ENCODE results near the gene RANBP9. TPM values are rescaled to one million over a fixed set of nuclear protein-coding genes. Genes with fewer than 3 reads are reported as not detected.

RANBP9 gene
- total RNA-seq, 2 donors from 2014 or later: 14.3 to 26.7 TPM

DNA sequence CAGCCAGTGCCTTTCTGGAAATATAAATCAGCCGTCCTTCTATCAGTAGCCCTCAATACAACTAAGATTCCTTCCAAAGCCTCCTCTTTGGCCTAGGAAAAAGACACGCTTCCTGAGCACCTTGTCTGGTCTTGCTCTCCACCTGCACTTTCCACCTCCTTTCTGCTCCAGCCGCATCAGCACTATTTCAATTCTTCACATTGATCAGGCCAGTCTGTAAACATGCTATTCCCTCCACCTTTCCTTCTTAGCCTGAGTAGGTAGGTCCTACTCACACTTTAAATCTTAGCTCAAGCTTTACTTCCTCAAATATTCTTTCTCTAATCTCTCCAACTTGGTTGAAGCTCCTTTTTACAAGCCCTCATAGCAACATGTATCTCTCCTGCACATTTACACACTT lies 11.4 kb downstream of the RANBP9 start:
- no peak overlapping the region for H3K4me3 ChIP-seq
- H3K4me1 ChIP-seq: peaks cover 35% of the 10 kb centered on the region
- H3K9me3 ChIP-seq: no peaks in the 10 kb centered on the region
- no peaks in the 10 kb centered on the region for H3K36me3 ChIP-seq (replicated peaks in 1 of 2; ENCODE audit: insufficient read depth in 1 of 2, low read depth in 2 of 2)
- TF ChIP-seq, protein P1, sequence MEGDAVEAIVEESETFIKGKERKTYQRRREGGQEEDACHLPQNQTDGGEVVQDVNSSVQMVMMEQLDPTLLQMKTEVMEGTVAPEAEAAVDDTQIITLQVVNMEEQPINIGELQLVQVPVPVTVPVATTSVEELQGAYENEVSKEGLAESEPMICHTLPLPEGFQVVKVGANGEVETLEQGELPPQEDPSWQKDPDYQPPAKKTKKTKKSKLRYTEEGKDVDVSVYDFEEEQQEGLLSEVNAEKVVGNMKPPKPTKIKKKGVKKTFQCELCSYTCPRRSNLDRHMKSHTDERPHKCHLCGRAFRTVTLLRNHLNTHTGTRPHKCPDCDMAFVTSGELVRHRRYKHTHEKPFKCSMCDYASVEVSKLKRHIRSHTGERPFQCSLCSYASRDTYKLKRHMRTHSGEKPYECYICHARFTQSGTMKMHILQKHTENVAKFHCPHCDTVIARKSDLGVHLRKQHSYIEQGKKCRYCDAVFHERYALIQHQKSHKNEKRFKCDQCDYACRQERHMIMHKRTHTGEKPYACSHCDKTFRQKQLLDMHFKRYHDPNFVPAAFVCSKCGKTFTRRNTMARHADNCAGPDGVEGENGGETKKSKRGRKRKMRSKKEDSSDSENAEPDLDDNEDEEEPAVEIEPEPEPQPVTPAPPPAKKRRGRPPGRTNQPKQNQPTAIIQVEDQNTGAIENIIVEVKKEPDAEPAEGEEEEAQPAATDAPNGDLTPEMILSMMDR (IDR thresholded peaks at IDR 0.05): no peak
- TF ChIP-seq POLR2A (IDR thresholded peaks at IDR 0.05): no peak
- ATAC-seq (no peak), DNase-seq (no peak)
- no peaks in the 10 kb centered on the region for H3K27me3 ChIP-seq
- WGBS, 2 donors: 67 to 72% methylated on average over 3 of the region's 3 CpGs
- intact Hi-C loops (cut with DNase I): no loop called here
- no peak overlapping the region for H3K27ac ChIP-seq

- H3K4me1 ChIP-seq: peaks cover 22% of the 10 kb centered on the region
- 91 to 95% methylated on average over 5 of the region's 5 CpGs for WGBS, 2 donors
- no peak for DNase-seq
Observed at GRCh38 chr6:13698715-13699114, 12.9 kb downstream of the RANBP9 start.

DNA sequence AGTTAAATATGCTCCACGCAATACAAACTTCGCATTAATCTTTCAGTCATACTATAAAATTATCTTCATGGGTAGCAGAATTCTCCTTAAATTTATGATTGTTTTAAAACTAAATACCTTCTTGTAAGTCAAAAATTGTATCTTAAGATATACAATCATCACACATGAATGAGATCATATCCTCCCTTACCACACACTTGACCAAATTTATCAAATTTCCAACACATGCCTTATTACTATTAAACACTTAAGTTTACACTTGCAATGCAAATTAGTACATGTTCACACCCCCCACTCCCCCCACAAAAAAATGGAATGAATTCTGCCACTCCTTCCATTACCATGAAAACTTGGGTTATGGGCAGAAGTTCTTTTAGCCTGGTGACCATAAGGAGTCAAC lies 13.8 kb downstream of the RANBP9 start:
- H3K9me3 ChIP-seq: no peaks in the 10 kb centered on the region
- H3K27ac ChIP-seq: no peak overlapping the region
- WGBS, 2 donors: 89 to 95% methylated on average over 2 of the region's 2 CpGs
- no peaks in the 10 kb centered on the region for H3K36me3 ChIP-seq (replicated peaks in 1 of 2; ENCODE audit: insufficient read depth in 1 of 2, low read depth in 2 of 2)
- H3K4me1 ChIP-seq: peaks cover 13% of the 10 kb centered on the region
- TF ChIP-seq, protein P1 (IDR thresholded peaks at IDR 0.05): no peak
- TF ChIP-seq POLR2A (IDR thresholded peaks at IDR 0.05): no peak
- DNase-seq (no peak), ATAC-seq (no peak)
- no peaks in the 10 kb centered on the region for H3K27me3 ChIP-seq
- intact Hi-C loops (cut with DNase I): no loop called here
- H3K4me3 ChIP-seq: no peak overlapping the region

More at GRCh38 chr6:13698715-13699114, 12.9 kb downstream of the RANBP9 start:
- TF ChIP-seq, protein P1 (IDR thresholded peaks at IDR 0.05): no peak
- TF ChIP-seq POLR2A (IDR thresholded peaks at IDR 0.05): no peak
- no peaks in the 10 kb centered on the region for H3K27me3 ChIP-seq
- H3K9me3 ChIP-seq: no peaks in the 10 kb centered on the region
- intact Hi-C loops (cut with DNase I): no loop called here
- no peak overlapping the region for H3K27ac ChIP-seq
- no peak overlapping the region for H3K4me3 ChIP-seq
- H3K36me3 ChIP-seq (replicated peaks in 1 of 2; ENCODE audit: insufficient read depth in 1 of 2, low read depth in 2 of 2): no peaks in the 10 kb centered on the region
- ATAC-seq: no peak

DNA sequence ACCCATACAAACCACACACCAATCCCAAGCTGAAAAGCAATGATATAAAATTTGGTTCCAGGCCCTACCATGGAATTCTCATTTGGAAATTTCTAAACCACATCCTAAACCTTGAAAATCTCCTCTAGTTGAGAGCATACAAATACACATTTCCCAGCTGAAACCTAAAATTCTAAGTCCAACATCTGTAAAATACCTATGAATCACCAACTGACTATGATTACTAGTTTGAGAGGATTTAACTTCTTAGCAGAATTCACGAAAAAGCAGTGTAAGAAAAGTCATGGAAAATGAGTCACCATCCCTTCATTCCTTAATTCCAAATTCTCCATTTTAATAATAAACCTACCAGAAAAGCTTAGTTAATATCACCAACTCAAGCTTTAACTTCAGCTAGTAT lies 15.4 kb downstream of the RANBP9 start:
- Histone ChIP-seq H3K27ac (no peak overlapping the region), H3K36me3 (replicated peaks in 1 of 2; ENCODE audit: insufficient read depth in 1 of 2, low read depth in 2 of 2) (no peaks in the 10 kb centered on the region), H3K4me3 (no peak overlapping the region), H3K4me1 (peaks cover 2% of the 10 kb centered on the region), H3K9me3 (no peaks in the 10 kb centered on the region), H3K27me3 (no peaks in the 10 kb centered on the region)
- DNase-seq: no peak
- TF ChIP-seq POLR2A (IDR thresholded peaks at IDR 0.05): no peak
- TF ChIP-seq, protein P1 (IDR thresholded peaks at IDR 0.05): no peak
- WGBS, 2 donors: 84 to 92% methylated on average over 1 of the region's 1 CpG
- intact Hi-C loops (cut with DNase I): no loop called here
- no peak for ATAC-seq

- no peaks in the 10 kb centered on the region for H3K9me3 ChIP-seq
- ATAC-seq (no peak), DNase-seq (no peak)
- intact Hi-C loops (cut with DNase I): no loop called here
- no peaks in the 10 kb centered on the region for H3K36me3 ChIP-seq (replicated peaks in 1 of 2; ENCODE audit: insufficient read depth in 1 of 2, low read depth in 2 of 2)
- no peak overlapping the region for H3K4me3 ChIP-seq
- 61 to 71% methylated on average over 1 of the region's 1 CpG for WGBS, 2 donors
- H3K27ac ChIP-seq: no peak overlapping the region
- no peaks in the 10 kb centered on the region for H3K4me1 ChIP-seq
- H3K27me3 ChIP-seq: no peaks in the 10 kb centered on the region
- TF ChIP-seq, protein P1 (IDR thresholded peaks at IDR 0.05): no peak
- no peak for TF ChIP-seq POLR2A (IDR thresholded peaks at IDR 0.05)
Observed at GRCh38 chr6:13695252-13695651, 16.4 kb downstream of the RANBP9 start.

All from body of pancreas (tissue), 4 donors.